Stimulated activated CD4-positive, alpha-beta T cell treated with anti-CD3 and anti-CD28 coated beads, TNF-alpha, amount 100 ng/mL, for 48 hours (primary cell): ENCODE data around the gene SULT1E1.

Source experiments
- DNase-seq, 3 donors: peaks; one replicate each; pipeline ENCODE4 v3.0.0-alpha.2; 2020; ENCODE audit warnings: low read depth in 3 of 3

SULT1E1 gene

DNA sequence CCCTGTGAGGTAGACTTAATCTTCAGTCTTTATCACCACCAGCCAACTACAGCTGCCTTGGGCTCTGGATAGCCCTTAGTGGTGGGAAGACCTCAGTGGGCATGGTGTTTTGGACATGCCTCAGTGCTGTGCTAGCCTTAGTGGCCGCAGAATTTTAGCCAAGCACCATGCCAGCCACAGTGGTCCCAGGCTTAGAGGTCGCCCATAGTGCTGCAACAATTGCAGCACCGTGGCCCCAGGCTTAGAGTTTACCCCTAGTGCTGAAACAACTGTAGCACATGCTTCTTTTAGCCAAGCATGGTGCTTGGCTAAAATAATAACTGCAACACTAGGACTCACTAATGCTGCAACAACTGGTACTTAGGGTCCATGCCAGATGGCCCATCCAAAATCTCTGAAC, 60.6 kb downstream of the SULT1E1 start:
- DNase-seq = no peak

DNA sequence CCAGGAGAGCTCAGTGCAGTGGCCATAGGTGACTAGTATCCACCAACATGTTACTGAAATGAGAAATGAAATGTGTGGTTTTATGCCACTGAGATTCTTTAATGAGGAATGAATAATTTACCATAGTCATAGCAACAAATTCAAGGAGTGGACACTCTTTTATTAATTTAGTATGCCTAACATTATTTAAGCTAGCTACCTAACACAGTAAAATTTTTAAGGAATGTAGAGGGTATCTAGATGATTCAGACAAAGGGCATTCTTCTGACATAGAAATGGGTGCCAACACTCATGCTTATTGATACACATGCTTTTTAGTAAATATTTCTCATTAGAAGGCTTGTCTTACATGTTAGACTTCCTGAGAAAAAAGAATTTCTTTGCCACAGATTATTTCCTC, 66.2 kb downstream of the SULT1E1 start:
- DNase-seq = no peak
